ENCODE results near the gene DCLK2. TPM values are rescaled to one million over a fixed set of nuclear protein-coding genes. Genes with fewer than 3 reads are reported as not detected.

Gene DCLK2
- total and polyA plus RNA-seq, 2 of the 8 experiments (the other 6 are each of a cell fraction or from before 2014, with no cell fraction given), result 0.32 to 0.37 TPM

- Histone ChIP-seq H3K4ac (replicated peaks; ENCODE audit: insufficient read length, low read depth, low read length) (no peak overlapping the region), H4K20me1 (replicated peaks in 1 of 2; ENCODE audit: control insufficient read depth in 1 of 2, insufficient read depth in 2 of 2, low read length in 2 of 2) (no peaks in the 10 kb centered on the region), H3K23ac (ENCODE audit: insufficient read length) (no peak overlapping the region), H2BK120ac (replicated peaks; ENCODE audit: low read depth, low read length) (no peak overlapping the region), H2AK5ac (ENCODE audit: low read depth, low read length) (no peak overlapping the region), H3K27ac (ENCODE audit: low read depth, low read length) (no peak overlapping the region), H2BK15ac (ENCODE audit: low read length) (no peak overlapping the region), H2BK12ac (ENCODE audit: low read depth, low read length) (no peak overlapping the region), H4K8ac (ENCODE audit: extremely low read depth, insufficient read depth, low read length) (no peak overlapping the region), H3K4me2 (ENCODE audit: insufficient read depth in 1 of 2, low read depth in 2 of 2, low read length in 2 of 2) (no peak overlapping the region), H3K27me3 (replicated peaks in 1 of 4; ENCODE audit: control insufficient read depth in 3 of 4, extremely low read depth in 1 of 4, insufficient read depth in 3 of 4, low read length in 3 of 4) (no peaks in the 10 kb centered on the region), H3K79me1 (ENCODE audit: low read depth, low read length) (no peaks in the 10 kb centered on the region), H2BK20ac (ENCODE audit: low read length) (no peak overlapping the region), H3K18ac (ENCODE audit: extremely low read depth, low read length) (no peak overlapping the region), H3K36me3 (ENCODE audit: control insufficient read depth in 2 of 4, insufficient read depth in 4 of 4, low read length in 3 of 4) (peaks cover 0 to 3% (median 0%) of the 10 kb centered on the region in 4 experiments; a peak in 2 of 8 replicates), H3K9ac (replicated peaks in 1 of 4; ENCODE audit: extremely low read depth in 1 of 4, low read depth in 3 of 4, low read length in 3 of 4) (no peak overlapping the region), H4K5ac (ENCODE audit: insufficient read length, low read depth, low read length) (no peak overlapping the region), H3K4me3 (ENCODE audit: extremely low read depth in 1 of 4, insufficient read depth in 2 of 4, low read depth in 3 of 4, low read length in 4 of 4) (no peak overlapping the region), H3K23me2 (ENCODE audit: low read depth, low read length) (no peaks in the 10 kb centered on the region), H3K4me1 (replicated peaks in 1 of 4; ENCODE audit: control insufficient read depth in 3 of 4, insufficient read depth in 4 of 4, low read length in 3 of 4) (peaks cover 0 to 4% (median 1%) of the 10 kb centered on the region in 4 experiments; a peak in 3 of 7 replicates), H2BK5ac (ENCODE audit: low read depth, low read length) (no peak overlapping the region), H4K91ac (replicated peaks; ENCODE audit: insufficient read length, low read length) (no peak overlapping the region), H3K79me2 (ENCODE audit: control insufficient read depth in 1 of 2, insufficient read depth in 2 of 2, low read length in 2 of 2) (no peaks in the 10 kb centered on the region), H2AFZ (ENCODE audit: low read length) (no peak overlapping the region), H3K9me3 (ENCODE audit: insufficient read depth in 2 of 2, low read depth in 1 of 2, low read length in 1 of 2) (no peaks in the 10 kb centered on the region), H3K56ac (replicated peaks; ENCODE audit: insufficient read length, low read depth, low read length) (no peak overlapping the region), H3K14ac (ENCODE audit: insufficient read length) (no peak overlapping the region)
- DNase-seq (ENCODE audit: low read depth in 1 of 2, low spot score in 2 of 2), result no peak
- no peak for FAIRE-seq
- TF ChIP-seq GTF2F1 (IDR thresholded peaks at IDR 0.05; ENCODE audit: borderline replicate concordance, low read depth, low read length) (no peak), ZNF274 (IDR thresholded peaks at IDR 0.05; ENCODE audit: borderline replicate concordance, extremely low read depth, low read length) (no peak), KDM4A (IDR thresholded peaks at IDR 0.05; ENCODE audit: low read depth, low read length, severe bottlenecking) (no peak), KDM1A (IDR thresholded peaks at IDR 0.05; ENCODE audit: borderline replicate concordance, low read length) (no peak), RAD21 (IDR thresholded peaks at IDR 0.05 in 1 of 2, conservative IDR thresholded peaks at IDR 0.05 in 1 of 2; ENCODE audit: low read depth in 2 of 2, low read length in 2 of 2) (no peak), TAF7 (optimal IDR thresholded peaks at IDR 0.05; ENCODE audit: borderline replicate concordance, low read depth, low read length) (no peak), YY1 (IDR thresholded peaks at IDR 0.05; ENCODE audit: low read depth, low read length) (no peak), SP4 (IDR thresholded peaks at IDR 0.05; ENCODE audit: low read length) (no peak)
- ChIA-PET CTCF (ENCODE audit: partially characterized antibody) (interaction anchor here (0.9 to 1.4 kb wide), 4 partner anchors 18 to 72 kb away, joined by 3 to 4 read pairs (median 4); no protein-coding TSS in a partner anchor), POLR2A (ENCODE audit: partially characterized antibody) (interaction anchor here (0.5 kb wide), 1 partner anchor 64 kb away, joined by 3 read pairs; no protein-coding TSS in a partner anchor)
- WGBS, 2 experiments (ENCODE audit: extremely low coverage in 1 of 2, insufficient coverage in 1 of 2, insufficient read length in 1 of 2, insufficient replicate concordance in 2 of 2, low coverage in 1 of 2, low lambda C conversion rate in 2 of 2, missing lambda C conversion rate in 1 of 2), result 88% methylated on average over 6 of the region's 6 CpGs; no CpG with 5 or more reads in 1 of the 2 experiments
These were observed 184.4 kb downstream of the DCLK2 start for GRCh38 chr4:150262611-150263010.
